ENCODE measurements around the gene APMAP.

Gene APMAP

DNA sequence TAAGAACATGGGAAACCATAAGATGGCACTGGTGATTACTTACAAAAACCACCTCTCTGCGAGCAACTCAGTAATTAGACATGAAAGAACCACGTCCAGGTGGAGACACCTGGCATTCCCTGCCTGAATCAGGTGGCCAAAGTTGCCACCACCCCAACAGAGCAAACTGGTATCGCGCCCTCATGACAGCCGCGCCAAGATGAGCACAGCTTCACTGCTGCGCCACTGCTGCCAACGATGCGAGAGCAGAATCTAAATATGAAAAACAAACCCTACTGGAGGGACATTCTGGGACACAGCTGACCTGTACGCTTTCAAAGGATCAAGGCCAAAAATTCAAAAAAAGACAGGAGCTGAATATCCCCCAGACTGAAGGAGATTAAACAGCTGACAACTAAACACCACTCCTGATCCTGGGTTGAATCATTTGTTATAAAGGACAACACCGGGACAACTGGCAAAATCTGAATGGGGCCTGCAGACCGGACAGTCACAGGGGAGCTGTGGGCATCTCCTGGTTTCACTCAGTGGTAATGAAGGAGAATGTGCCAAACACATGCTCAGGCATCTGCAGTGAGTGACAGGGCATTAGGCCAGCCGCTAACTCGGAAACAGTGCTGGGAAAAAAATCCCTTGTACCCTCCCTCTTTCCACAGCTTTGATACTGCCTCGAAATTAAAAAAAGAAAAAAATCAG lies 26.1 kb downstream of the APMAP start:
- Histone ChIP-seq H3K4me3 (ENCODE audit: low read depth, low read length) (no peak overlapping the region), H3K9me3 (ENCODE audit: control insufficient read depth, insufficient read depth, low read depth, low read length) (no peaks in the 10 kb centered on the region), H3K27ac (ENCODE audit: extremely low read depth, low read depth, low read length) (no peak overlapping the region), H3K36me3 (ENCODE audit: control insufficient read depth in 2 of 2, insufficient read depth in 1 of 2, low read length in 2 of 2) (peaks cover 0 to 89% of the 10 kb centered on the region in 2 experiments; a peak in 2 of 3 replicates), H3K4me1 (ENCODE audit: control insufficient read depth, insufficient read depth, low read length) (no peaks in the 10 kb centered on the region)
- ChIA-PET CTCF (no interaction called here), POLR2A (no interaction called here)
- no peak for TF ChIP-seq ZNF155 (tag by site-specific recombination; IDR thresholded peaks at IDR 0.05)
- no peak for TF ChIP-seq ZNF596 (tag by site-specific recombination; IDR thresholded peaks at IDR 0.05)
- TF ChIP-seq BCL6B (tag by site-specific recombination; IDR thresholded peaks at IDR 0.05) = no peak
- no peak for TF ChIP-seq ZSCAN16 (tag by site-specific recombination; IDR thresholded peaks at IDR 0.05)
- TF ChIP-seq YY2 (tag by site-specific recombination; IDR thresholded peaks at IDR 0.05) = no peak
- no peak for TF ChIP-seq ZNF239 (tag by site-specific recombination; IDR thresholded peaks at IDR 0.05)
- no peak for TF ChIP-seq ZNF211 (tag by site-specific recombination; IDR thresholded peaks at IDR 0.05; ENCODE audit: low read depth)
- TF ChIP-seq ZNF670 (tag by site-specific recombination; IDR thresholded peaks at IDR 0.05; ENCODE audit: low read depth) = no peak
- TF ChIP-seq ZBTB20 (tag by site-specific recombination; IDR thresholded peaks at IDR 0.05) = no peak
- TF ChIP-seq IKZF3 (tag by site-specific recombination; IDR thresholded peaks at IDR 0.05) = no peak
- TF ChIP-seq, protein P1, sequence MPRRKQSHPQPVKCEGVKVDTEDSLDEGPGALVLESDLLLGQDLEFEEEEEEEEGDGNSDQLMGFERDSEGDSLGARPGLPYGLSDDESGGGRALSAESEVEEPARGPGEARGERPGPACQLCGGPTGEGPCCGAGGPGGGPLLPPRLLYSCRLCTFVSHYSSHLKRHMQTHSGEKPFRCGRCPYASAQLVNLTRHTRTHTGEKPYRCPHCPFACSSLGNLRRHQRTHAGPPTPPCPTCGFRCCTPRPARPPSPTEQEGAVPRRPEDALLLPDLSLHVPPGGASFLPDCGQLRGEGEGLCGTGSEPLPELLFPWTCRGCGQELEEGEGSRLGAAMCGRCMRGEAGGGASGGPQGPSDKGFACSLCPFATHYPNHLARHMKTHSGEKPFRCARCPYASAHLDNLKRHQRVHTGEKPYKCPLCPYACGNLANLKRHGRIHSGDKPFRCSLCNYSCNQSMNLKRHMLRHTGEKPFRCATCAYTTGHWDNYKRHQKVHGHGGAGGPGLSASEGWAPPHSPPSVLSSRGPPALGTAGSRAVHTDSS (tag by site-specific recombination; IDR thresholded peaks at IDR 0.05) = no peak
- TF ChIP-seq, protein P2, sequence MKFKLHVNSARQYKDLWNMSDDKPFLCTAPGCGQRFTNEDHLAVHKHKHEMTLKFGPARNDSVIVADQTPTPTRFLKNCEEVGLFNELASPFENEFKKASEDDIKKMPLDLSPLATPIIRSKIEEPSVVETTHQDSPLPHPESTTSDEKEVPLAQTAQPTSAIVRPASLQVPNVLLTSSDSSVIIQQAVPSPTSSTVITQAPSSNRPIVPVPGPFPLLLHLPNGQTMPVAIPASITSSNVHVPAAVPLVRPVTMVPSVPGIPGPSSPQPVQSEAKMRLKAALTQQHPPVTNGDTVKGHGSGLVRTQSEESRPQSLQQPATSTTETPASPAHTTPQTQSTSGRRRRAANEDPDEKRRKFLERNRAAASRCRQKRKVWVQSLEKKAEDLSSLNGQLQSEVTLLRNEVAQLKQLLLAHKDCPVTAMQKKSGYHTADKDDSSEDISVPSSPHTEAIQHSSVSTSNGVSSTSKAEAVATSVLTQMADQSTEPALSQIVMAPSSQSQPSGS (tag by site-specific recombination; IDR thresholded peaks at IDR 0.05; ENCODE audit: low read depth) = no peak
- TF ChIP-seq GLIS1 (tag by site-specific recombination; IDR thresholded peaks at IDR 0.05) = no peak

DNA sequence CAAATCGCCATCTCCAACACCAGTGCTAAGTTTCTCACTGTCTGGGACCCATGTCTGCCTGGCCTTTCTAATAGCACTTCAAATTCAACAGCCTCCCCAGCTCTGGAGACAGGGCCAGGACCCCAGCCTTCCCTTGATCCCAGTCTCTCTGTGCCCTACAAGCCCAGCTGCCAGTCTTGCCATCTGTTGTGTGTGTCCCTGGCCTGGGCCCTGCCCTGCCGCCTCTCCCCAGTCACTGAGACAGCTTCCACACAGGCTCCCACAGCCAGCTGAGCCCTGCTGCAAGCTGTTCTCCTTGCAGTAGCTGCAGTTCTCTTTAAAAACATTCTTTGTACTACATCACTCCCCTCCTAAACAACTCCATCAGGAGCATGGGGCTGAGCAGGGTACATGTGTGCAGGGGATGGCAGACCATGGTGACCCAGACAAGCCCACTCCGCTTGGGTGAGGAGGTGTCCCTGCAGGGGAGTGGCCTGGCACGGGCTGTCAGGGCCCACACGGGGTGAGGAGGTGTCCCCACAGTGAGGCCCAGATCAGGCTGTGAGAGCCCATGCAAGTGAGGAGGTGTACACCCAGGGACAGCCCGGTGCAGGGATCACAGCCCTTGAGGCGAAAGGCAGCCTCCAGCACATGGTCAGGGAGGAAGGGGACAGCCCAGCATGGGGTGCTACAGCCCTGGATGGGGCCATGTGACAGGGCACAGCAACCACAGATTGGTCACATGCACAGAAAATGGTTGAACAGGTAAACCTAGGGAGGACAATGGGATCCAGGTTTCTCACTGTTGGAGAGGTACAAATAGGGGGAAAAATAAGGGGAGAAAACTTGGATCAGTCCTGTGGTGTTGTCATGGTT lies 27.3 kb downstream of the APMAP start:
- H3K27ac ChIP-seq (ENCODE audit: extremely low read depth, low read depth, low read length) = no peak overlapping the region
- H3K9me3 ChIP-seq (ENCODE audit: control insufficient read depth, insufficient read depth, low read depth, low read length) = no peaks in the 10 kb centered on the region
- no peak for TF ChIP-seq BCL11A (tag by site-specific recombination; IDR thresholded peaks at IDR 0.05; ENCODE audit: low read depth)
- no peak for TF ChIP-seq ZIC2 (tag by site-specific recombination; IDR thresholded peaks at IDR 0.05)
- TF ChIP-seq BCL6B (tag by site-specific recombination; IDR thresholded peaks at IDR 0.05) = no peak
- no peak for TF ChIP-seq ZNF37A (tag by site-specific recombination; IDR thresholded peaks at IDR 0.05)
- H3K36me3 ChIP-seq (ENCODE audit: control insufficient read depth in 2 of 2, insufficient read depth in 1 of 2, low read length in 2 of 2) = peaks cover 0 to 87% of the 10 kb centered on the region in 2 experiments; a peak in 2 of 3 replicates
- CTCF ChIA-PET = interaction anchor here (0.7 kb wide), 1 partner anchor 11 kb away, joined by 3 read pairs; no protein-coding TSS in a partner anchor
- no peaks in the 10 kb centered on the region for H3K4me1 ChIP-seq (ENCODE audit: control insufficient read depth, insufficient read depth, low read length)
- POLR2A ChIA-PET = interaction anchor here (0.6 kb wide), 1 partner anchor 639 kb away, joined by 6 read pairs; no protein-coding TSS in a partner anchor
- H3K4me3 ChIP-seq (ENCODE audit: low read depth, low read length) = no peak overlapping the region

Measured in HEK293 (cell line).